SKM-1 treated with dmso at 0.1 percent for 144 hours (cell line): ENCODE measurements around the gene SLC38A10.
"Not testable (repeated sequence)": the region's sequence is repeated elsewhere in the genome, so short reads cannot be mapped to it uniquely, and the experiment has no call there.

Source experiments
- DNase-seq: peaks from one replicate; lab custom pipeline; 2025; ENCODE audit not compliant: unreplicated experiment; lab: John Stamatoyannopoulos, UW

Gene SLC38A10

GRCh38 chr17:81313776-81314397 is 18.8 kb upstream of the SLC38A10 start:
- no peak for DNase-seq

- no peak for DNase-seq
Measured at GRCh38 chr17:81312624-81313325, 17.7 kb upstream of the SLC38A10 start.

- no peak for DNase-seq
Measured at GRCh38 chr17:81311946-81312345, 16.8 kb upstream of the SLC38A10 start.

GRCh38 chr17:81310949-81311550 is 15.9 kb upstream of the SLC38A10 start:
- DNase-seq = no peak

GRCh38 chr17:81309859-81310839 is 15.0 kb upstream of the SLC38A10 start:
- no peak for DNase-seq

GRCh38 chr17:81309140-81309858 is 14.2 kb upstream of the SLC38A10 start:
- DNase-seq = peak; percentile 94

GRCh38 chr17:81308784-81309139 is 13.7 kb upstream of the SLC38A10 start:
- DNase-seq = not testable (repeated sequence)

GRCh38 chr17:81307636-81308560 is 12.8 kb upstream of the SLC38A10 start:
- DNase-seq = no peak

GRCh38 chr17:81306898-81307510 is 11.9 kb upstream of the SLC38A10 start:
- peak; percentile 18 for DNase-seq

- no peak for DNase-seq
Measured at GRCh38 chr17:81306491-81306890, 11.4 kb upstream of the SLC38A10 start.

- DNase-seq = no peak
Measured at GRCh38 chr17:81305051-81305630, 10.0 kb upstream of the SLC38A10 start.

GRCh38 chr17:81304196-81305015 is 9.3 kb upstream of the SLC38A10 start:
- DNase-seq = no peak

GRCh38 chr17:81303385-81303784 is 8.3 kb upstream of the SLC38A10 start:
- no peak for DNase-seq

- DNase-seq = no peak
Measured at GRCh38 chr17:81302861-81303333, 7.8 kb upstream of the SLC38A10 start.

- DNase-seq = no peak
Measured at GRCh38 chr17:81302324-81302723, 7.2 kb upstream of the SLC38A10 start.

- no peak for DNase-seq
Measured at GRCh38 chr17:81301195-81302144, 6.4 kb upstream of the SLC38A10 start.
